Uterus (tissue), 4 donors: ENCODE measurements around the gene ADH6. TPM values are rescaled to one million over a fixed set of nuclear protein-coding genes. Genes with fewer than 3 reads are reported as not detected.

Experiments used
- DNase-seq, 2 donors: peaks; one replicate each; pipeline ENCODE4 v3.0.0-alpha.2; 2019 to 2020
- H3K27ac ChIP-seq, 2 donors: fragments of 200-600 bp; sonication (generic); 1 replicate in 1 of 2; 2 replicates in 1 of 2; pipeline ENCODE4 v1.5.1; 2016 to 2018
- H3K27me3 ChIP-seq, 2 donors: fragments of 200-600 bp; sonication (generic); one replicate each; pipeline ENCODE4 v1.5.1; 2018 to 2019; ENCODE audit warnings: control low read depth in 1 of 2
- H3K36me3 ChIP-seq, 2 donors: fragments of 200-600 bp; sonication (generic); one replicate each; pipeline ENCODE4 v1.5.1; 2019; ENCODE audit warnings: control low read depth in 1 of 2
- H3K4me1 ChIP-seq, 2 donors: fragments of 200-600 bp; sonication (generic); one replicate each; pipeline ENCODE4 v1.5.1; 2018 to 2019; ENCODE audit warnings: control low read depth in 1 of 2
- H3K4me3 ChIP-seq, 2 donors: fragments of 200-600 bp; sonication (generic); 1 replicate in 1 of 2; 2 replicates in 1 of 2; pipeline ENCODE4 v1.5.1; 2018 to 2019; ENCODE audit warnings: mild to moderate bottlenecking in 1 of 2
- H3K9me3 ChIP-seq, 2 donors: fragments of 200-600 bp; sonication (generic); one replicate each; pipeline ENCODE4 v1.5.1; 2019; ENCODE audit warnings: control low read depth in 1 of 2
- POLR2A ChIP-seq, 2 donors: fragments of 450-650 bp; IDR thresholded peaks; one replicate each; pipeline ENCODE4 v1.6.1; 2016; ENCODE audit warnings: antibody characterized with exemption in 2 of 2, mild to moderate bottlenecking in 1 of 2, moderate library complexity in 1 of 2
- intact Hi-C: fragments of 100-400 bp; cut with DNase I; formaldehyde crosslinking; loops from one replicate; pipeline ENCODE4 v1.15.1; 2023; ENCODE audit warnings: low total_unique reads
- total RNA-seq, 4 donors: library from RNA; depleted of rRNA in 3 of 4; stranded (reverse); fragments of >200 nt in 3 of 4; gene quantifications; one replicate each; pipeline versions ENCODE4 v1.1.0 to v1.2.4, GENCODE V29; 2014 to 2023
- TF ChIP-seq, protein P1 (sequence below), 4 experiments: fragments of 200-600 bp in 2 of 4; fragments of 450-650 bp in 2 of 4; sonication (generic) in 2 of 4; IDR thresholded peaks; one replicate each; pipeline ENCODE4 v1.5.1; 2016 to 2019; ENCODE audit warnings: antibody characterized with exemption in 4 of 4, mild to moderate bottlenecking in 2 of 4, moderate library complexity in 1 of 4
- donor health status: DM: yes; HTN: yes; CAD: no.

ADH6 gene
- total RNA-seq, 4 donors from 2014 or later: 3.4 TPM; not detected in 3

DNA sequence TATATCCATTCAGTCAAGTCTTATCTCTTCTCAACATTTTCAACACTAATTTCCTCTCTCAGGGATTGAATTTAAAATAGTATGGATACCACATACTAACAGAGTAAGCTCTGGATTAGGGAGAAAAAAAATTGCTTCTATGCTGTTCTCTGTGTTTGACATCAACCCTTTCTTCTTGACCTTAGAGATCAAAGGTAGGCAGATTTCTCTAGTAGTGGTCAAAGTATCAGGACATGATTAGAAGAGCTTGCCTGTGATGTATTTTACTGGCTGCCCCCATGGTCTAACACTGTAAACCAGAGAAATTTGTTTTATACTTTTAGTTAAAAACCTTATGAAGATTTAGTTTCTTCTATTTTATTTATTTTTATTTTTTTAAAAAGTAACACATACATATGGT, 8.3 kb downstream of the ADH6 start:
- DNase-seq: no peak
- Histone ChIP-seq H3K27me3 (no peaks in the 10 kb centered on the region), H3K4me1 (no peaks in the 10 kb centered on the region), H3K4me3 (no peak overlapping the region), H3K27ac (no peak overlapping the region), H3K9me3 (no peaks in the 10 kb centered on the region), H3K36me3 (no peaks in the 10 kb centered on the region)
- TF ChIP-seq, protein P1, sequence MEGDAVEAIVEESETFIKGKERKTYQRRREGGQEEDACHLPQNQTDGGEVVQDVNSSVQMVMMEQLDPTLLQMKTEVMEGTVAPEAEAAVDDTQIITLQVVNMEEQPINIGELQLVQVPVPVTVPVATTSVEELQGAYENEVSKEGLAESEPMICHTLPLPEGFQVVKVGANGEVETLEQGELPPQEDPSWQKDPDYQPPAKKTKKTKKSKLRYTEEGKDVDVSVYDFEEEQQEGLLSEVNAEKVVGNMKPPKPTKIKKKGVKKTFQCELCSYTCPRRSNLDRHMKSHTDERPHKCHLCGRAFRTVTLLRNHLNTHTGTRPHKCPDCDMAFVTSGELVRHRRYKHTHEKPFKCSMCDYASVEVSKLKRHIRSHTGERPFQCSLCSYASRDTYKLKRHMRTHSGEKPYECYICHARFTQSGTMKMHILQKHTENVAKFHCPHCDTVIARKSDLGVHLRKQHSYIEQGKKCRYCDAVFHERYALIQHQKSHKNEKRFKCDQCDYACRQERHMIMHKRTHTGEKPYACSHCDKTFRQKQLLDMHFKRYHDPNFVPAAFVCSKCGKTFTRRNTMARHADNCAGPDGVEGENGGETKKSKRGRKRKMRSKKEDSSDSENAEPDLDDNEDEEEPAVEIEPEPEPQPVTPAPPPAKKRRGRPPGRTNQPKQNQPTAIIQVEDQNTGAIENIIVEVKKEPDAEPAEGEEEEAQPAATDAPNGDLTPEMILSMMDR (IDR thresholded peaks at IDR 0.05): no peak
- TF ChIP-seq POLR2A (IDR thresholded peaks at IDR 0.05): no peak
- intact Hi-C loops: no loop called here

DNA sequence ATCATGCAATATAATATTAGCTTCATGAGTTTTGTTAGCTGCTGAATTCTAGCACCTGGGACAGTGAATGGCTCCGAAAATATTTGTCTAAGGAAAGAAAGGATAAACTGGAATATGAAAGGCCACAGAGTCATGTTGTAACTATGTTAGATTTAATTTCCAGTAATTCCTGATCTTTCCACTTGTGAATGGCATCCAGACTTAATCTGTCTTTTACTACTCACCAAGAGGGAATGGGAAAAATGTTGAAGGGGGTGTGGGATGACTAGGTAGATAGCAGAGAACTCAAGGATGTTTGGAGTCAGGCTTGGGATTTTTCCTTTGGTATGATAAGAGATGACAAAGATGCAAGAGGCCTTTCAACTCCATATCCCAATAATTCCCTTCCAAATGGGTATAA, 9.4 kb downstream of the ADH6 start:
- H3K4me1 ChIP-seq: peaks cover 0 to 4% of the 10 kb centered on the region in 2 donors
- TF ChIP-seq POLR2A (IDR thresholded peaks at IDR 0.05): no peak
- TF ChIP-seq, protein P1 (IDR thresholded peaks at IDR 0.05): no peak
- no peak for DNase-seq
- H3K27ac ChIP-seq: peak overlapping the region; percentile 8 to 55
- intact Hi-C loops: no loop called here
- no peaks in the 10 kb centered on the region for H3K27me3 ChIP-seq
- no peaks in the 10 kb centered on the region for H3K9me3 ChIP-seq
- no peak overlapping the region for H3K4me3 ChIP-seq
- no peaks in the 10 kb centered on the region for H3K36me3 ChIP-seq

DNA sequence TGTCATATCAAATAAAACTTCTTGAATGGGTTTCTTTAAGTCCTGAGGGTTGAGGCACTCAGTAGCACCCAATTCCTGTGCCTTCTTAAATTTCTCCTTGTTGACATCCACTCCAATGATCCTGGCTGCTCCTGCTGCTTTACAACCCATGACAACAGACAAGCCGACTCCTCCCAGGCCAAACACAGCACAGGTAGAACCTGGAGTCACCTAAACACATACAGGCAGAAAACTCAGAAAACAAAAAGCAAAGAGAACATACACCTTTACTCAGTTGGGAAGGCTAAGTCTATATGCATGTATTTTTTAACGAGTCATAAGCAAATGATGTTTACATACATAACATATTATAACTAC, 10.3 kb downstream of the ADH6 start:
- no peak overlapping the region for H3K4me3 ChIP-seq
- no peak for DNase-seq
- intact Hi-C loops: no loop called here
- no peaks in the 10 kb centered on the region for H3K27me3 ChIP-seq
- peak overlapping the region; percentile 55 to 60 for H3K27ac ChIP-seq
- no peaks in the 10 kb centered on the region for H3K9me3 ChIP-seq
- peaks cover 0 to 4% of the 10 kb centered on the region in 2 donors for H3K4me1 ChIP-seq
- TF ChIP-seq, protein P1 (IDR thresholded peaks at IDR 0.05): no peak
- TF ChIP-seq POLR2A (IDR thresholded peaks at IDR 0.05): no peak
- H3K36me3 ChIP-seq: no peaks in the 10 kb centered on the region

DNA sequence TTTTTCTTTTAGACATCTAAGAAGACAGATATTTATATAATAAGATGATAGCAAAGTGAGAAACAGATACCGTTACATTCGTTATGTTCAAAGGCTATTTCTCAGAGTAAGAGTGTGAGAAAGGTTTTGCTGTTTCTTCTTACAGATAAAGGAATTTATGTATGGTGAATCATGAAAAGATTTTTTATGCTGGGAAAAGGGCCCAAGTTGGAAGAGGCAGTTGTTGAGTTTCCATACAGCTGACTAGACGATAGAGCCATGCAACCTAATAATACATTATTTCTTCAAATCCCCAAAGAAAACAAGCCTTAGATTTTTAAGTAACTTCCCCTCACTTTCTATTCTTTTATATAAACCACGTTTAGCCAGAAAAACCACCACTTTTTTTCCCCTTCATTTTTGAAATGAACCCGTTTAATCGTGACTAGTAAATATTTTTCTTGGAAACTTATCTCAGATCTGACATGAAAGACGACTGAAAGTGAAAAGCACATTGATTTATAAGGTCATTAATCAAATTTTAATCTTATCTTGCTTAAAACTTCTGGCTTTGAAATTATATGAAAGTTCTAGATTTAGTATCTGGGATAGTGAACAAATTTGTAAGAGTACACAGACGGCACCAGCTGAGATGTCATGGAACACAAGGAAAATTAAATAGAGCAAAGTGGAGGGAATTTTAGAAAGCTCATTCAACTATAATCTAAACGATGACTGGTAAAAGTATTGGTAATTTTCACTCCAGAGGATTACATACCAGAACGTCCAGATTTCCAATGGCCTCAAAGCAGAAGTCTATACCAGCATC, 10.9 kb downstream of the ADH6 start:
- Histone ChIP-seq H3K4me3 (no peak overlapping the region), H3K27me3 (no peaks in the 10 kb centered on the region), H3K27ac (peak overlapping the region; percentile 55 to 60), H3K9me3 (no peaks in the 10 kb centered on the region), H3K36me3 (no peaks in the 10 kb centered on the region), H3K4me1 (peaks cover 0 to 4% of the 10 kb centered on the region in 2 donors)
- intact Hi-C loops: no loop called here
- no peak for DNase-seq
- TF ChIP-seq POLR2A (IDR thresholded peaks at IDR 0.05): no peak
- TF ChIP-seq, protein P1 (IDR thresholded peaks at IDR 0.05): no peak

DNA sequence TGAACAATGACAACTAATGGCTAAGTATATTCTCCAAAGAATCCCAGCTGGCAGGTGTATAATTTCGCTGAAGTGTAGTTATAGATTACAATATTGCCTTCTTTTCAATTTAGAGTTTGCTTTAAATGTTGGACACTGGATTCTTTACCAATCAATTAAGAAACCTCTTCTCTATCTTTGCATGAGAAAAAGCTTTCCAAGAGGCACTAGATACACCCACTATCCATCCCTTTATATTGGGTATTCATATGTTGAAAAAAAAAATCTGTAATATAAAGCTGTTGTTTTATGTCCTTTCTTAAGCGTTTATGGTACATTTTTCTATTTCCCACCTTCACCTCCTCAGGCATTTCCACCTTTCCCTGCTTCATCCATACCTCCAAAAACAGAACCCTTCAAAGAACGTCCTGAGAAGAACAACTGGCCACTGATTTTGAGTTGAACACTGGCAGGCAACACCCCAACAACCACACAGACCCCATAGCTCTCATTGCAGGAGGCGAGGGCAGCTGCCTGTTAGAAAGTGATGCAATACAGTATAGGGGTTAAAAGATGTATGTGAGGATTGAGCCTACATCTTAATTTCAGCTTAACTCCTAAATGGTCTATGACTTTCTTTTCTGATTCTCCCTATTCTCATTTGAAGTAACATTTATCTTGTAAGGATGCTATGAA, 11.8 kb downstream of the ADH6 start:
- Histone ChIP-seq H3K4me3 (no peak overlapping the region), H3K27ac (peak overlapping the region; percentile 55 to 60), H3K9me3 (no peaks in the 10 kb centered on the region), H3K36me3 (no peaks in the 10 kb centered on the region), H3K27me3 (no peaks in the 10 kb centered on the region), H3K4me1 (peaks cover 0 to 12% of the 10 kb centered on the region in 2 donors)
- TF ChIP-seq POLR2A (IDR thresholded peaks at IDR 0.05): no peak
- TF ChIP-seq, protein P1 (IDR thresholded peaks at IDR 0.05): no peak
- intact Hi-C loops: no loop called here
- DNase-seq: no peak
